HCT116 (cell line): ENCODE results near the gene ZNF683. TPM values are rescaled to one million over a fixed set of nuclear protein-coding genes. Genes with fewer than 3 reads are reported as not detected.
"Not testable (repeated sequence)": the region's sequence is repeated elsewhere in the genome, so short reads cannot be mapped to it uniquely, and the experiment has no call there.

Experiments
- ATAC-seq: fragments of 200-7000 bp; cut with Tn5 transposase; 2 replicates; pipeline ENCODE4 v1.9.1; 2020; ENCODE audit warnings: mild to moderate bottlenecking, moderate library complexity
- BruUV-seq: library from RNA; stranded (reverse); fragments of 400-500 nt; replicated peaks from 2 replicates; lab custom pipeline; 2021; lab: Mats Ljungman, UMichigan
- CTCF ChIA-PET: fragments of 300-600 bp; sonication (Branson Sonifier 250); formaldehyde crosslinking; loops from one replicate; lab custom pipeline; 2021; ENCODE audit warnings: antibody characterized with exemption; lab: Charles Lee
- POLR2A ChIA-PET: fragments of 300-600, 350-600 bp; sonication (Branson Sonifier 250); formaldehyde crosslinking; loops from one replicate; lab custom pipeline; 2021; ENCODE audit warnings: antibody characterized with exemption; lab: Charles Lee
- RAD21 ChIA-PET, 2 experiments: fragments of 300-600 bp; sonication (Branson Sonifier 250); formaldehyde crosslinking; loops; one replicate each; lab custom pipeline; 2023; ENCODE audit warnings: low total read pairs in 2 of 2; ENCODE audit not compliant: uncharacterized antibody in 2 of 2, unreplicated experiment in 2 of 2, low non-redundant PET in 1 of 2; lab: Charles Lee
- DNase-seq: peaks from one replicate; pipeline ENCODE4 v3.0.0-alpha.2; 2010; ENCODE audit warnings: low read depth, low spot score
- H2AFZ ChIP-seq: fragments of 200-600 bp; shearing (Covaris generic), sonication (generic); 2 replicates; pipeline ENCODE4 v1.6.1; 2017; ENCODE audit warnings: low read depth, mixed run types, mixed read lengths, antibody characterized with exemption, low read length; ENCODE audit not compliant: poor library complexity, severe bottlenecking
- H3K27ac ChIP-seq: 2 replicates; pipeline ENCODE4 v1.5.1; 2012; ENCODE audit warnings: low read depth, low read length
- H3K27me3 ChIP-seq: fragments of 200-600 bp; sonication (generic); 2 replicates; pipeline ENCODE4 v1.6.1; 2016; ENCODE audit warnings: mixed run types, low read length, mixed read lengths; ENCODE audit not compliant: insufficient read depth
- H3K36me3 ChIP-seq, 2 experiments: fragments of 200-500 bp in 1 of 2; fragments of 200-600 bp in 1 of 2; sonication (Bioruptor generic) in 1 of 2; sonication (generic) in 1 of 2; 2 replicates each; pipeline versions ENCODE4 v1.5.1 to v1.6.1; 2014 to 2016; ENCODE audit warnings: low read length in 2 of 2, inconsistent platforms in 1 of 2, mixed read lengths in 1 of 2, mixed run types in 1 of 2; ENCODE audit not compliant: insufficient read depth in 2 of 2, control insufficient read depth in 1 of 2
- H3K4me1 ChIP-seq, 2 experiments: fragments of 200-600 bp in 1 of 2; sonication (generic) in 1 of 2; 2 replicates each; pipeline versions ENCODE4 v1.5.1 to v1.6.1; 2012 to 2017; ENCODE audit warnings: low read length in 2 of 2, inconsistent platforms in 1 of 2, mild to moderate bottlenecking in 1 of 2, mixed read lengths in 1 of 2, mixed run types in 1 of 2, moderate library complexity in 1 of 2; ENCODE audit not compliant: insufficient read depth in 2 of 2, control insufficient read depth in 1 of 2
- H3K4me2 ChIP-seq: fragments of 200-600 bp; sonication (generic); 2 replicates; pipeline ENCODE4 v1.6.1; 2017; ENCODE audit warnings: mixed run types, low read length, mixed read lengths
- H3K4me3 ChIP-seq, 2 experiments: fragments of 200-600 bp in 1 of 2; sonication (generic) in 1 of 2; replicated peaks in 1 of 2; 2 replicates each; pipeline ENCODE4 v1.5.1; 2011 to 2016; ENCODE audit warnings: low read length in 2 of 2, control low read depth in 1 of 2, low read depth in 1 of 2, mild to moderate bottlenecking in 1 of 2, mixed read lengths in 1 of 2, mixed run types in 1 of 2
- H3K79me2 ChIP-seq: fragments of 200-600 bp; sonication (generic); 2 replicates; pipeline ENCODE4 v1.6.1; 2017; ENCODE audit warnings: mild to moderate bottlenecking, mixed run types, low read length, moderate library complexity, mixed read lengths; ENCODE audit not compliant: insufficient read depth
- H3K9ac ChIP-seq: fragments of 200-600 bp; sonication (generic); 2 replicates; pipeline ENCODE4 v1.6.1; 2016; ENCODE audit warnings: low read length, mixed read lengths
- H3K9me2 ChIP-seq: fragments of 200-600 bp; sonication (generic), shearing (Covaris generic); 2 replicates; pipeline ENCODE4 v1.6.1; 2017; ENCODE audit warnings: mixed run types, mild to moderate bottlenecking, moderate library complexity; ENCODE audit not compliant: insufficient read depth
- H3K9me3 ChIP-seq, 2 experiments: fragments of 200-500 bp in 1 of 2; fragments of 200-600 bp in 1 of 2; sonication (Bioruptor generic) in 1 of 2; sonication (generic) in 1 of 2; 2 replicates each; pipeline ENCODE4 v1.6.1; 2014 to 2017; ENCODE audit warnings: low read length in 2 of 2, mixed read lengths in 2 of 2, inconsistent platforms in 1 of 2, low read depth in 1 of 2, mild to moderate bottlenecking in 1 of 2, mixed run types in 1 of 2, moderate library complexity in 1 of 2; ENCODE audit not compliant: control insufficient read depth in 1 of 2, insufficient read depth in 1 of 2
- H4K20me1 ChIP-seq: fragments of 200-600 bp; sonication (generic), shearing (Covaris generic); 2 replicates; pipeline ENCODE4 v1.6.1; 2017; ENCODE audit warnings: mixed run types, mild to moderate bottlenecking, moderate library complexity; ENCODE audit not compliant: insufficient read depth
- POLR2AphosphoS5 ChIP-seq: IDR thresholded peaks from 2 replicates; pipeline ENCODE4 v1.6.1; 2011; ENCODE audit warnings: mild to moderate bottlenecking, low read depth, low read length, moderate library complexity
- SIN3A ChIP-seq: IDR thresholded peaks from 2 replicates; pipeline ENCODE4 v1.6.1; 2012; ENCODE audit warnings: low read depth
- SP1 ChIP-seq: IDR thresholded peaks from 2 replicates; pipeline ENCODE4 v1.6.1; 2012; ENCODE audit warnings: low read depth
- TCF7L2 ChIP-seq: IDR thresholded peaks from 2 replicates; pipeline ENCODE4 v1.7.0; 2011; ENCODE audit warnings: borderline replicate concordance, inconsistent platforms; ENCODE audit not compliant: insufficient read depth, insufficient read length; ENCODE audit errors: extremely low read depth
- intact Hi-C: fragments of 100-400 bp; cut with micrococcal nuclease; formaldehyde crosslinking; loops from 2 replicates; pipeline ENCODE4 v1.10.0; 2022
- total RNA-seq: library from RNA; stranded (reverse); gene quantifications from one replicate; pipeline ENCODE4 v1.2.1, GENCODE V29; 2021; ENCODE audit not compliant: unreplicated experiment

Gene ZNF683
- total RNA-seq, 1 experiment from 2014 or later = not detected

DNA sequence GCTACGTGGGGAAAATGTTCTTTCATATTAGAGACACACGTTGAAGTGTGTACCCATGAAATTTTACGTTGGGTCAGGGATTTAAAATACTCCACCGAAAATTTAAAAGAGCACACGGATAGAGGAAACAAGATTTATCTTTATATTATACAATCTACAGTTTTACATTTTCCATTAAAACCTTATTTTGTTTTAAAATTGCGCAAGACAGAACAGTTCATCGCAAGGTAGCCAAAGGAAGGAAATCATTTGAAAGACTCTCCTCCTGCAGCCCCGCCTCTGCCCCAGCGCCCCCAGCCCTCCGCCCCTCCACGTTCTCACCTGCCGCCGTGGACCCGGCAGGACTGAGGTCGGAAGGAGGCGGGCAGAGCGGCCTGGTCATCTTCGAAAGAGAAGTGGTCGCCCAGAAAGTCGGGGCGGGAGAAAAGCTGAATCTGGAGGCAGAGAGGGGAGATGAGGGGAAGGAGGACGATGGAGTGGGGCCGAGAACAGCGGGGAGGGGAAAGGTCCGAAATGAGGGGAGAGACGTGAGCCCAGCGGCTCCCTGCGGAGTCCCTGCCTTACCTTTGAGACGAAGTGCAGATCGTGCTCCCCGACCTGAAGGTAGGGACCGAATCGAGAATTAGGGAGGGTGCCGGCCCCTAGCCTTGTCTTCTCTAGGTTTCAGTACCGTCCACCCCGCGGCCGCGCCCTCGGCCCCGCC lies 36.6 kb downstream of the ZNF683 start:
- H3K4me2 ChIP-seq = peak overlapping the region; percentile 99
- DNase-seq = no peak
- peak; percentile 36 for ATAC-seq
- H3K9me2 ChIP-seq = no peaks in the 10 kb centered on the region
- H3K9ac ChIP-seq = peak overlapping the region; percentile 69
- CTCF ChIA-PET = no interaction called here
- H3K27ac ChIP-seq = peak overlapping the region; percentile 1; the same call in 1 of the 2 replicates
- peaks cover 0 to 4% of the 10 kb centered on the region in 2 experiments; a peak in 2 of 4 replicates for H3K36me3 ChIP-seq
- intact Hi-C loops = no loop called here
- RAD21 ChIA-PET = no interaction called here
- BruUV-seq = TSS peak; percentile 66
- no peaks in the 10 kb centered on the region for H3K9me3 ChIP-seq
- no peaks in the 10 kb centered on the region for H3K79me2 ChIP-seq
- H3K27me3 ChIP-seq = no peaks in the 10 kb centered on the region
- H3K4me1 ChIP-seq = peaks cover 11 to 27% of the 10 kb centered on the region in 2 experiments
- H3K4me3 ChIP-seq = peak overlapping the region; percentile 62 to 86
- H4K20me1 ChIP-seq = no peaks in the 10 kb centered on the region
- POLR2A ChIA-PET = no interaction called here
- H2AFZ ChIP-seq = peak overlapping the region; percentile 82
- TF ChIP-seq POLR2AphosphoS5 (peak; percentile 60; the same call in 1 of the 2 replicates), SP1 (peak; percentile 11; the same call in 1 of the 2 replicates), TCF7L2 (no peak), SIN3A (0 out of 2 replicates have a peak, but pooled peaks have one; percentile 40)

DNA sequence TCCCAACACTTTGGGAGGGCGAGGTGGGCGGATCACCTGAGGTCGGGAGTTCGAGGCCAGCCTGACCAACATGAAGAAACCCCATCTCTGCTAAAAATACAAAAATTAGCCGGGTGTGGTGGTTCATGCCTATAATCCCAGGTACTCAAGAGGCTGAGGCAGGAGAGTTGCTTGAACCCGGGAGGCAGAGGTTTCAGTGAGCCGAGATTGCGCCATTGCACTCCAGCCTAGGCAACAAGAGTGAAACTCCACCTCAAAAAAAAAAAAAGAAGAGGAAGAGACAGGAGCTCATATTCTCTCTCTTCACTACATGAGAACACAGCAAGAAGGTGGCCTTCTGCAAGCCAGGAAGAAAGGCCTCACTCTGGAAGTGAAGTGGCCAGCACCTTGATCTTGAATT lies 39.2 kb downstream of the ZNF683 start:
- H2AFZ ChIP-seq, DNase-seq, intact Hi-C loops, BruUV-seq, H3K4me3 ChIP-seq, H3K79me2 ChIP-seq, H3K9me2 ChIP-seq, RAD21 ChIA-PET, ATAC-seq, H3K27ac ChIP-seq, H3K27me3 ChIP-seq, H3K9ac ChIP-seq, POLR2A ChIA-PET, H3K4me2 ChIP-seq, H3K36me3 ChIP-seq, H4K20me1 ChIP-seq, H3K9me3 ChIP-seq: not testable (repeated sequence)
- peaks cover 11 to 25% of the 10 kb centered on the region in 2 experiments for H3K4me1 ChIP-seq
- CTCF ChIA-PET = interaction anchor here (2.1 kb wide), 1 partner anchor 12 kb away, joined by 12 read pairs; no protein-coding TSS in a partner anchor
